RPMI7951 (cell line): ENCODE results near the gene EHBP1. TPM values are rescaled to one million over a fixed set of nuclear protein-coding genes. Genes with fewer than 3 reads are reported as not detected.

Experiments
- DNase-seq: peaks from one replicate; pipeline ENCODE4 v3.0.0-alpha.2; 2012; ENCODE audit warnings: low read depth
- total RNA-seq: library from RNA; depleted of rRNA; stranded (reverse); fragments of >200 nt; shearing (Covaris generic); gene quantifications from 2 replicates; pipeline ENCODE4 v1.2.3, GENCODE V29; 2014

Gene EHBP1
- total RNA-seq, 1 experiment from 2014 or later = 33.8 TPM

DNA sequence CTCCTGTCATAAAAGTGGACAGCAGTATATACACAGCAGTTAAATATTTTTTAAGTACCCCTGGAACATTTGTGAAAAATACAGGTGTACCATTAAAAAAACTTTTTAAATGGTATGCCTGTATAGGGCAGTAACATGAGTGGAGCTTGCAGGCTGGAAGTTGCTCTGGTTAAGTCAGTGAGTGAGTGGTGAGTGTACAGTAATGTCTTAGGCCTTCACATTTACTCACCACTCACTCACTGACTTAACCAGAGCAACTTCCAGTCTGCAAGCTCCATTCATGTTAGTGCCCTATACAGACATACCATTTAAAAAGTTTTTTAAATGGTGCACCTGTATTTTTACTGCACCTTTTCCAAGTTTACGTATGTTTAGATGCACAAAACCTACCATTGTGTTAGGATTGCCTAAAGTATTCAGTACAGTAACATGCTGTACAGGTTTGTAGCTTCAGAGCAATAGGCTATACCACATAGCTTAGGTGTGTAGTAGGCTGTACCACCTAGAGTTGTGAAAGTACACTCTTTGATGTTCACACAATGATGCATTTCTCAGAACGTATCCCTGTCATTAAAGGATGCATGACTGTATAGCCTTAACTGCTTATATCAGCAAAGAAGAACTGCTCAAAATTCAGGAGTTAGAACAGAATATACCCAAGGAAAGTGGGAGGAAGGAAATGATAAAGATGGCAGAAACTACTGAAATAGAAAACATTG lies 112.6 kb downstream of the EHBP1 start:
- peak; percentile 24 for DNase-seq

DNA sequence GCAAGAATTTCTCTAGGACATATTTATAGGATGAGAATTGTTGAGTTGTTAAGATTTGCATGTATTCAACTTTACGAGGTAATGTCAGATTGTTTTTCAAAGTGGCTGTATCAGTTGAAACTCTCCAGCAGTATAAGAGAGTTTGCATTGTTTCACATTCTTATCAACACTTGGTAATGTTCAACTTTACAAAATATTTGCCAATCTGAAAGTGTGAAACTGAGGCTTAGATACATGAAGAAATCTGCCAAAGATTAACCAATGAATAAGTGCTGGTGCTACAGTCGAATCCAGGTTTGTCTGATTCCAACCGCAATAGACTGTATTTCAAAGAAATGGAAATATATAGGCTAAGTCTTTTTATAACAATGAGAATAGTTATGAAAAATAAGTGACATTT lies 117.0 kb downstream of the EHBP1 start:
- no peak for DNase-seq

- DNase-seq = no peak
Observed at GRCh38 chr2:62824388-62824787, 118.9 kb downstream of the EHBP1 start.

DNA sequence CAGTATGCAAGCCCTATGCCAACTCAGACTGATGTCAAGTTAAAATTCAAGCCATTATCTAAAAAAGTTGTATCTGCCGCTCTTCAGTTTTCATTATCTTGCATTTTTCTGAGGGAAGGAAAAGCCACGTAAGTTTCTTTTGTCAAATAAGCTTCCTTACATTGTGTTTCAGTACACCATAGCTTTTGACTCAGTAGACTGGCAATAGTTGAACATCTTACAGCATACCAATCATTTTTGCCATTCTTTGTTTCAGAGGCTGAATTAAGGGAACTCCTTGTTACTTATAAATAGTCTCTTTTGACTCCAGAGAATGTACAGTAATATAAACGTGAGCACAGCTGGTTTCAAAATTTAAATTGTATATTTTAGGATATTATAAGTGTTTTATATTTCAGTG lies 120.6 kb downstream of the EHBP1 start:
- DNase-seq = peak; percentile 5

DNA sequence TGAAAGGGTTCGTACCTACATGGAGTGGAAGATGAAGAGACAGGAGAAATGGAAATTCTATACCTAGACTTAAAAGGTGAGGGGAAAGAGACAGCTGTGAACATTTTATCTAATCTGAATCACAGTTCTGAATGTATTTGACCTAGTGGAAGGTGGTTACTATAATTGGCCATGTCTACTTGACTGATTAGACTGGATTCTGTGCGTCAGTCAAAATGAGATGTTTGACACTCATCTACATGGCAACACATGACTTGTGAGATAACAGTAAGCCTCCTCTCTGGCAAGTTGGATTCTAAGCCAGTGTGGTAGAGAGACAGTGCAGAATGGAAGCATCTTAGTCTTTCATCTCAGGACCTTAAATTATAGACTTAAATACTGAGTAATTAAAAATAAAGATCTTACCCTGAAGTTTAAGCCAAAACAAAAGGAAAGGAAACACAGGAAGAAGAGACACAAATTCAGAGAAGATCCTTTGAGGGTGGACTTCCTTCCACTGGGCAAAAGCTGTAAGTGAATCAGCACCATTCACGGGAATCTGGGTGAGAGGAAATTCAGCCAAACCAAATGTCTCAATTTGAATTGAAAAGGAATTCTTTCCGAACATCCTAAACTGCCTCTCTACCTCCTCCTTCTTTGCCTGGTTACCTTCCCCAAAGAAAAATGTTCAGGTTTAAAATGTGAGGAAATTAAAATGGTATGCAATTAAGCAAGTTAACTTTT lies 121.6 kb downstream of the EHBP1 start:
- DNase-seq = no peak

DNA sequence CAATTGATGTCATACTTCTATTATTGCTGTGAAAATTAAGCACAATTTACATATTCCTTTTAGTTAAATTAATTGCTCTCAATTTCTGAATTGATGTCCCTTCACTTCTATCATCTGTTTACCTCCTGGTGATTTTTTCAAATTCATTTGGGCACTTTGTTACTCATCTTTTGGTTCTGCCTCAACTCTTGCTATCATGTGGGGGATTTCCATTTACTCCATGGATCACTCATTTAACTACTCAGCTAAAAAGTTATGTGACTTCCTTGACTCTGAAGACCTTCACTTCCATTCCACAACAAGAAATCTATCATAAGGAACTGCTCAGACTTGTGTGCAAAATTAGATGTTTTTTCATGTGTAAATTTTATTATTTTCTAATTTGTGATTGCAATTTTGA lies 126.2 kb downstream of the EHBP1 start:
- DNase-seq = no peak

- no peak for DNase-seq
Observed at GRCh38 chr2:62844311-62845090, 139.0 kb downstream of the EHBP1 start.

DNA sequence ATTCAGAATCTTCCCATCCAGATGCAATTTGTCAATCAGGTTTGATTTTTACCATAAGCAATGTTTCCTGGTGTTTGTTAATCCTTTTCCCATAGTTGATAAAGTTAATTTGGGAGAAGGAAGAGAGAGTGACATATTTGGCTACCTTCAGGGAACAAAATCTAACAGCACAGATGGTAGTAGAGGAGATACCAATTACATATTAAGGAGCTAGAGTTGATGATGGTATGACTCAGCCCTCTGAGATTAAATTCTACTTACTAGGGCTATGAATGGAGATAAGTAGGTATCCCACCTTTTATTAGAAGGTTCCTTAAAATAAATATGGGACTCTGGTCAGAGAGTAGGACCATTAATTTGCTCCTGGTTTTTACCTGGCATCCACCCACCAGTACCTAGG lies 139.7 kb downstream of the EHBP1 start:
- no peak for DNase-seq

- no peak for DNase-seq
Observed at GRCh38 chr2:62852254-62852653, 146.7 kb downstream of the EHBP1 start.

- DNase-seq = no peak
Observed at GRCh38 chr2:62854600-62855514, 149.3 kb downstream of the EHBP1 start.

- no peak for DNase-seq
Observed at GRCh38 chr2:62856228-62857040, 150.9 kb downstream of the EHBP1 start.

GRCh38 chr2:62857139-62857931 lies 151.8 kb downstream of the EHBP1 start:
- DNase-seq = no peak

- DNase-seq = no peak
Observed at GRCh38 chr2:62858231-62858832, 152.8 kb downstream of the EHBP1 start.

DNA sequence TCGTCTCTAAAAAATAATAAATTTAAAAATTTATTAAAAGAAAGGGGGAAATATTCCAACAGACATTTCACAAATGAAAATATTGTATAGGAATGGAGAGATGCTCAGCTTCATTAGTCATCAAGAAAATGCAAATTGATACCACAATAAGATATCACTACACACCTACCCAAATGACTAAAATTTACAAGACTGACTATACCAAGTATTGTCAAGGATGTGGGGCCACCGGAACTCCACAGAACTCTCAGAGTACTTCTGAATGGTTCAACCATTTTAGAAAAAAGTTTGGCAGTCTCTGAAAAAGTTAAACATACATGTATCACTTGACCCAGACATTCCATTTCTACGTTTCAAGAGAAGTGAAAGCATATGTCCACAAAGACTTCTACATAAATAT lies 163.4 kb downstream of the EHBP1 start:
- no peak for DNase-seq

GRCh38 chr2:62870966-62871365 lies 165.5 kb downstream of the EHBP1 start:
- DNase-seq = no peak

- DNase-seq = no peak
Observed at GRCh38 chr2:62871506-62871905, 166.0 kb downstream of the EHBP1 start.

DNA sequence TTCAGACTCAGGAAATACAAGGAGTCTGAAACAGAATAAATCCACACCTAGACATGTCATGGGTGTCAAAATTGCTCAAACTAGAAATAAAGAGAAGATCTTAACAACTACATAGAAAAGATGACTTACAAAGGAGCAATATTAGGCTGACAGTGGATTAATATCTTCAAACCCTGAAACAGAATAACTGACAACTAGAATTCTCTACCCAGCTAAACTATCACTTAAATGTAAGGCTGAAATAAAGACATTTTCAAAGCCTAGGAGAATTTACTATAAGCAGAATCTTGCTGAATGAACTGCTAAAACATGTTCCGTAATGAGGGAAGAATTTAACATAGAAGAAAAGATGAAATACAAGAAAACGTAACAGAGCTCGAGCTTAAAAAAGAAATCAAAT lies 168.1 kb downstream of the EHBP1 start:
- no peak for DNase-seq

- no peak for DNase-seq
Observed at GRCh38 chr2:62874881-62875383, 169.4 kb downstream of the EHBP1 start.

- no peak for DNase-seq
Observed at GRCh38 chr2:62881162-62881795, 175.8 kb downstream of the EHBP1 start.
